GM19397 (cell line): ENCODE results near the gene TSR3.

Experiments used
- ATAC-seq: cut with Tn5 transposase; IDR thresholded peaks from one replicate; pipeline ENCODE4 v1.9.1; 2021; ENCODE audit warnings: mild to moderate bottlenecking, moderate library complexity; ENCODE audit not compliant: unreplicated experiment

TSR3 gene

DNA sequence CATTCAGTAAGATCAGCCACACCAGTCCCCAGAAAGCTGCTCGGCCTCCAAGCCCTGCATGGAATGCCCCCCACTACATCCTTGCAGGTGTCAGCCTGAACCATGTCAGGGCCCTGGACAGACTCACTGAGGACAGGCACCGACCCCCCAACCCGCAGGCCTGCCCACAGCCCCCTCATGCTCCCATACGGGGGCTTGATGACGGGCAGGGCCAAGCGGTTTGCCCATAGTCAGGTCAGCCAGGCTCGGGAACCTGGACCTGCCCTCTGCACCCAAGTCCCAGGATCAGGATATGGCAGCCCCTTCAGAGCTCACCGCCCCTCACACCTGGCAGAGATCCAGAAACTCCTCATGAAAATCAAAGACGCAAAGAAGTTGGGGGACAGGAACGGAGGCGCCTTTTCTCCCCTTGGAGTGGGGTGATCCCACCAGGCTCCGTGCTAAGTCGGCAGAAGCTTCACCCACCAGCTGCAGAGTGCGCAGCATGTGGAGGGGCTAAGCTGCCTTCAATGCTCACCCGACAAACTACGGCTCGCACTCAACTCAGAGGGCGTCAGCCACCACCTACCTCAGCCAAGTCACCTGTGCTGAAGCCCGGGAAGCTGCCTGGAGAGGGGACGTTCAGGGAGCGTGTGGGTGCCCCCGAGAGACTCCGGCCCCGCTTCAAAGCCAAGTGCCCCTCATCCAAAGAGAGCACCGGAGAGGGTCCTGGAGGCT is 26.6 kb upstream of the TSR3 start:
- ATAC-seq: no peak

DNA sequence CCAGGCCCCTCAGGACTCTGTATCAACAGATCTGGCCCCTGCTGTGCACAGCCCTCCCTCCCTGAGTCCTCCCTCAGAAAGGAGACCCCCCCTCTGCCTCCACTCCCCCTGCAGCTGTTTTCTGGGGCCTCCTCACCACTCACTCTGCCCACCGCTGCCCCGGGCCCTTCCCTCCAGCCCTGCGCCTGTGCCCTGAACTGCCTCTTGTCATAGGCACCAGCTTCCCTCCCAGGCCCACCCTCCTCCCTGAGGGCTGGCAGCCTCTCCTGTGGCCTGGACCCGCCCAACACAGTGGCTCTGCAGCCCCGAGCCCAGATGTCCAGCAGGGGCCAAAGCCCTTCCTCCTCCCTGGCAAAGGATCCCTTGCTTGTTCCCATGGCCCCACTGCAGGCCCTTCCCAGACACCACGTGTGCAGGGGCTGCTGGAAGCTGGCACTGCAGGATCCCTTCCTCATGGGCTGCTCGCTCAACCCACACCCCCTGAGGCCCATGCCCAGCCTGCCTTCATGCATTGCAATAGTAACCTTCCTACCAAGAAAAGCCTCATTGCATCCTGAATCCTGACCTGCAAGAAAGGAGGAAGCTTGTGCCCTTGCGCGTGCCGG is 25.8 kb upstream of the TSR3 start:
- ATAC-seq: no peak

DNA sequence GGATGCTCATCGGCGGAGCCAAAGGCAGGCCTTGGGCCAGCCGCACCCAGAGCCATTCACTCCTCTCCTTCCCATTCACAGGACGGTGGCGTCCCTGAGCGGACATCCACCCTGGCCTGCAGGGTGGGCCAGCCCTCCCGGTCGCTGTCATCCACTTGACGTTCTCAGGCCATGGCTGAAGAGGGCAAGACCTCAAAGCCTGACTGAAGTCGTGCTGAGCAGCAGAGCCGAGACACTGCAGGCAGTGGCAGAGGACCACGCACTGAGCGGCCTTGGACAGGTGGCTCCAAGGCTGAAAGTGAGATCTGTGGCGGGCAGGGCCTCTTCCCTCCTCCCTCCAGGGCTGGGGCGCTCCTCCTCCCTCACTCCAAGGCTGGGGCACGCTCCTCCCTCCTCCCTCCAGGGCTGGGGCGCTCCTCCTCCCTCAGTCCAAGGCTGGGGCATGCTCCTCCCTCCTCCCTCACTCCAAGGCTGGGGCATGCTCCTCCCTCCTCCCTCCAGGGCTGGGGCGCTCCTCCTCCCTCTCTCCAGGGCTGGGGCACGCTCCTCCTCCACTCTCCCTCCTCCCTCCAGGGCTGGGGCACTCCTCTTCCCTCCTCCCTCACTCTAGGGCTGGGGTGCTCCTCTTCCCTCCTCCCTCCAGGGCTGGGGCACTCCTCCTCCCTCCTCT is 24.2 kb upstream of the TSR3 start:
- ATAC-seq: no peak

DNA sequence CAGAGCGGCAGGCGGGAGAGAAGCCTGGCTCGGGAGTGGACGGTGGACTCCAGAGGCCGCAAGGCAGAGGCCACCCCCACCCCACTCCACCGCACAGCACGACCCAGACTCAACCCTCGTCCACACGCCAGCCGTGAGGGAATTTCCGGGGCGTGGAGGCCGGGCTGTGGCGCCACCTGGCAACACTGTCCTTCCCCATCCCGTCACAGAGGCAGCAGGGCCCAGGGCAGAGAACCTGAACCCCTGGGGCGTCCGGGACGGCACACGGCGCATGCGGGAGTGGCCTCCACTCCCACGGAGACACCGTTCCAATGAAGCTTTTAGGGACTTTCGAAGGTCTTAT is 23.6 kb upstream of the TSR3 start:
- ATAC-seq: no peak

DNA sequence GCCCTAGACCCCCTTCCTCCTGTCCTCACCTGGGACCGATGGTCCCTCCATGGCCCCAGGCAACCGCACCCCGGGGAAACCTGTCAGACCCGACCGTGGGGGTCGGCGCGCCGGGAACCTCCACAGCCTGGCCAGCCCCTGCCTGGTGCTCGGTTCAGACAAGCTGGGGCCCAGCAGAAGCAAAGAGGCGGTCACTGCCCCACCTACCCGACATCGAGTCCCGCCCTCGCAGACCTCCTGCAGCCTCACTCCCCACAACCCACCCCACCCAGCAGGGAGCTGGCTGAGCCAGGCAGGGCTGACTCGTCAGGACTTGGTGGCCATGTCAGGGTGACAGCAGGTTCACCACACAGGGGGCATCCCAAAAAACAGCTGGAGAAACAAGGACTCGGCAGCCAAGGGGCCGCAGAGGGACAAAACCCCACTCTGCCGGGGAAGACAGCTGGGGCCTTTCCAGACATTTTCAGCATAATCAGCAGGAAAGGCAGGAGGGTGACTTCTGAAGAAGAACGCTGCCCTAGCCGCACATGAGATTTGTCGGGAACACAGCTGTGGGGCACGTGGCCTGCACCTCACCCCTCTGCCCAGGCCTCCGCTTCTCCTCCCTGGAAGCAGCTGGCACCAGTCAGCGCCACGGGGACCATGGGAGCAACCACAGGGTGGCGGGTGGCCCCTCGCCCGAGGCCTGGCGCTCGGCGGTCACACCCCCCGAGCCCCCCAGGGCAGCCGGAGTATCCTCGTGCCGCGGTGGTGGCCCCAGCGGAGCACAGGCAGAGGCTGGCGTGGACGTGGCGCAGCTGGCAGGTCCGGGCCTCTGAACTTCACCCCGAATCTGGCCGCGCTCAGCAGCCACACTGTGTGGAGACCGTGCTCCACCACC is 23.0 kb upstream of the TSR3 start:
- no peak for ATAC-seq

DNA sequence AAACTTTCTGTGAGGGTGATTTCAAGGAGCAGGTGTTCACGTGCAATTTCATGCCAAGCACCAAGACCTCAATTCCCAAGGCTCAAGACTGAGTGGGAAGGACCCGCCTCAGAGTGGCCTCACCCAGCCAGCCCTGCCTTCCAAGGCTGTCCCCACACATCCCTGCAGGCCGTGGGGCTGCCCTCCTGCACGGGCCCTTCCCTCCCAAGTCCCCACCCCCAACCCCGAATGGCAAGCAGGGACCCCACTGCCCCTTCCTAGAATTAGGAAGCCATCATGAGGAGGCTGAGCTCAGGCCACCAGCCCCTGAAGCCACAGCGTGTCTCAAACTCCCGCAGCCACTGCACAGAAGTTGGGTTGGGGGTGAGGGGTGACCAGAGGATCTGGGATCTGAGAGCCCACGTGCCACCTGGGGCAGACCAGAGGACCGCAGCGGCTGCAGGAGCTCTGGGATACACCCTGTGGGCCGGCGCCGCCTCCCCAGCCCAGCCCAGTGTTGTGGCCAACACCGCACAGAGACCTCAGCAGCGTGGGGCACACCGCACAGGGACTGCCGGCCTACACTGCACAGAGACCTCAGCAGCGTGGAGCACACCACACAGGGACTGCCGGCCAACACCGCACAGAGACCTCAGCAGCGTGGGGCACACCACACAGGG is 20.7 kb upstream of the TSR3 start:
- no peak for ATAC-seq

DNA sequence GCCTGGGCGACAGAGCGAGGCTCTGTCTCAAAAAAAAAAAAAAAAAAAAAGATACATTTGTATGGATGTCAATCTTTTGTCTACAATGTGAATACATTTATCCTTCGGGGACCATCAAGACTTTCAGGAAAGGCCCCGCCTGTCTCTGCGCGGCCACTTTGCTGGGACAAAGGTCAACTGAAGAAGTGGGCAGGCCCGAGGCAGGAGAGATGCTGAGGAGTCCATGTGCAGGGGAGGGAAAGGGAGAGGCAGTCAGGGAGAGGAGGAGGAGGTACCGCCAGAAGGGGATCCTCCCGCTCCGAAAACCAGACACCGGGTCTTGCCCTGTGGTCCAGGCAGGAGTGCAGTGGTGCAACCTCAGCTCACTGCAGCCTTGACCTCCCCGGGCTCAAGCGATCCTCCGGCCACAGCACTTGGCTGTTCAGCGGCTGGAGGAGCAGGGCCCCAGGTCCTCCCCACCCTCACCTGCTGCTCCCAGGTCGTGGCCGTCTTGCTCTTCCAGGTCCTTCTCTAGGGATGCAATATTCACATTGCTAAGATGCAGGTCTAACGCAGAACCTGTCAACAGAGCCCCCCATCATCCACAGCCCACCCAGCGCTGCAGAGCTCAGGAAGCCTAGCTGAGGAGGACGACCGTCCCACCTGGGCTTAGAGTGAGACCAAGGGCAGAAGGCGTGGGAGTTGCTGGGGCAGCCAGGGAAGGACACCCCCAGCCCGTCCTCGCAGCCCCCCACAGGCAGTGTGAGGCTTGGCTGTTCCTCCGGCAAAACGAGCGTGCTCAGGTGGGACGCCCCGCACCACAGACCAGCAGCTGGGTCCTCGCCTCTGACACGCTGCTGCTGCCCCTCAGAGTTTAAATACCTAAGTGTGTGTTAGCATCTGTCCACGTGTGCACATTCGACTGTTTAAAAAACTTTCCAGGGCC is 19.6 kb upstream of the TSR3 start:
- ATAC-seq: no peak

DNA sequence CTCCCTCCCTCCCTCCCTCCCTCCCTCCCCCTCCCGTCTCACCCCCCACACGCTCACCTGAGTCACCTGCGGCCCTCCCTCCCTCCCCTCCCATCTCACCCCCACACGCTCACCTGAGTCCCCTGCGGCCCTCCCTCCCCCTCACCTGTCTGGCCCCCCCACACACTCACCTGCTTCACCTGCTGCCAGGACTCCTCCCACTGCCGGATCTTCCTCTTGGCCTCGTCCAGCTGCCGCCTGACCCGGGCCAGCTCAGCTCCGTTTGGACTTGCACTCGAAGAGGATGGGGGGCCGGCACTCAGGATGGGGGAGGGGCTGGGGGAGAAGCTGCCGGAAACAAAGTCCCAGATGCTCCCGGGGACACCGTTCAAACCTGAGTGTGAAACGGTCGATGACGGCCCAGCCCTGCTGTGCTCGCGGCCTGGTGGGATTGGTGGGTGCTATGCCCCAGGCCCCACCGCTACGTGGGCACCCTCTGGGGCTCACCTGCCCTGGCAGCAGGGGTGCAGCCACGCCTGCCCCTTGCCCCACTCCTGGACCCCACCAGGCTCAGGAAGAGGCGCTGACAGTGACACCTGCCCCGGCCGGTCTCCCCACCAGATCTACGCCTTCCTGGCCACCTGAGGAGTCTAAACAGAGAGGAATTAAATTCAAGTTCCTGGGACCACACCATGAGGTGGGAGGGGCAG is 16.0 kb upstream of the TSR3 start:
- ATAC-seq: no peak

DNA sequence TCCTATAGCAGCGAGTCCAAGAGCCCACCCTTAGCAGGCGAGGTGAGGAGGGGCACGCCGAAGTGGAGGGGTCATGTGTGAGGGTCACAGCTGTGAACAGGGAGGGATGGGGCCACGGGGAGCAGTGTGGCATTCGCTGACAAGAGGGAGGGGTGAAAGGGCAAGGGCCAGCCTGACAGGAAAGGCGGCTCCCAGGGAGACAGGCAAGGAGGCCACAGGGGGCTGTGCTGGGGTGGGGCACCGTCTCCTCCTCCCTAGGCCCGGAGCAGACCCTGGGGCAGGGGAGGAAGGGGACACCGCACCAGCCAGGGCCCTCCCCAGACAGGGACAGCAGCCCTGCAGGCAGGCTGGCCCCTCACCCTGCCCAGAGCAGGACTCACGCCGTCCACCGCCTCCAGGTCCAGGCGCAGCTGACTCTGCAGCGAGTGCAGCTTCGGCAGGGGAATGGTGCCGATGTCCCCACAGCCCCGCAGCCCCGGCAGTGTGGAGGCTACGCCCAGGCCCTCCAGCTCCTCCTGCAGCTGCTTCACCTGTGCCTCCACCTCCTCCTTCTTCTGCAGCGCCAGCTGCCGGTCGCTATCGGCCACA is 15.1 kb upstream of the TSR3 start:
- ATAC-seq: no peak

DNA sequence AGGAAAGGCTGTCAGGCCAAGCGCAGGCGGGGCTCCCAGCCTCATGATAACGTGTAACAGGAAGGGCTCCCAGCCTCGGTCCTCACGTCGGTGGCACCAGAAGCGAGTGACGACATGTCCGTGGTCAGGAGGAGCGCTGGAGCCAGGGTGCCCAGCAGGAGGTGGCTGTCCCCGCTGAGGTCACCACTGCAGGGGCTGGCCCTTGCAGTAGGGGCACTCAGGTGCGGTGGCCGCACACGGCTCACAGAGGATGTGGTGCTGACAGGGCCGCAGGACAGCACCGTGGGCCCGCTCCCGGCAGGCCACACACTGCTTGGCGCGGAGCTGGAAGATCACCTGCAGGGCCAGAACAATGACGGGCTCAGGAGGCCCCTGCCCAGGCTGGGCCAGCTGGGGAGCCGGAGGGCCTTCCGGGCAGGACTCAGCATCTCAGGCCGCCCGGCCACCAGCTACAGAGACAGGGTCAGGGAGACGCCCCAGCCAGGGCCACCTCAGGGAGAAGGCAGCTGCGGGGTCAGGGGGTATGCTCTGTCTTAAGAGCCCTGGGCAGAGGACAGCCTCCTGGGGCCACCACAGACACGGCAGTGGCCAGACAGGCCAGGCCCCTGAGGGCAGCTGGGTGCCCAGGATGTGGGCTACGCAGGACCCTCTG is 14.5 kb upstream of the TSR3 start:
- no peak for ATAC-seq

DNA sequence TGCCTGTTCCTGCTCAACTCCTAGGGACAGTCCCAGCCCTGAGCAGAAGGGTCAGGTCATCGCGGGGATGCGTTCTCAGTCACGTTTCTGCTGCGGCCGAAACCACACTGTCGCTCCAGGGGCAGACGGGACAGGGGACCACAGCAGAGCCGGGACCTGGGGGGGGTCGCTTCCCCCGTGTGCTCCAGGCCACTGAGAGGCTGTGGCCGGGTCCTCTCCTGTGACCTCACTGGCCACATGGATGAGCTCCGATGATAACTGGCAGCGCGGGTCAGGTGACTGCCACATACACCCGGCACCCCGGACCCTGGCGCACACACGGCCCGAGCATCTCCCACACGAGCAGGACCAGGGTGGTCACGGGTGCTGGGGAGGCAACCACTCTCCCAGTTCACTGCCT is 12.8 kb upstream of the TSR3 start:
- no peak for ATAC-seq

DNA sequence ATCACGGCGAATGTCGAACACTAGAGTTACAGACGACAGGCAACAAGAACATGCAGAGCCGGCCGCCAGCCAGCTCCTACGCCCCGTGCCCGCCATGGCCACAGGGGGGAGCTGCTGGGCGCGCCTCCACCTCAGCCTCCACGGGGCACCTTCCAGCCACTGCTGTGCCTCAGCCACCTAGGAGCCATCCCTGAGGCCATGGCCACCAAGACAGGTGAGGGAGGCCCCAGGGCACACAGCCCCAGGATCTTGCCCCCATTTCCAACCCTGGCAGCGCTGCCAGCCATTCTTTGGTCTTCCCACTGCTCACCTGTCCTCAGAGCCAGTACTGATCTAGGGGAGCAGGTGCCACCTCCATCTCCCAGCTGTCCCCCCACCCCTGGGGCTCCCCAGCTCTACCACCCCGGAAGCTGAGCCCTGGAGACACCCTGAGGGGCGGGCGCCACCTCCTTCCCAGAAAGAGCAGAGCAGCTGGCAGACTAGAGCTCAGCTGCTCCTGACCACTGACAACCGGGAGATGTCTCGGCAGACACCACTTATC is 11.9 kb upstream of the TSR3 start:
- ATAC-seq: no peak

DNA sequence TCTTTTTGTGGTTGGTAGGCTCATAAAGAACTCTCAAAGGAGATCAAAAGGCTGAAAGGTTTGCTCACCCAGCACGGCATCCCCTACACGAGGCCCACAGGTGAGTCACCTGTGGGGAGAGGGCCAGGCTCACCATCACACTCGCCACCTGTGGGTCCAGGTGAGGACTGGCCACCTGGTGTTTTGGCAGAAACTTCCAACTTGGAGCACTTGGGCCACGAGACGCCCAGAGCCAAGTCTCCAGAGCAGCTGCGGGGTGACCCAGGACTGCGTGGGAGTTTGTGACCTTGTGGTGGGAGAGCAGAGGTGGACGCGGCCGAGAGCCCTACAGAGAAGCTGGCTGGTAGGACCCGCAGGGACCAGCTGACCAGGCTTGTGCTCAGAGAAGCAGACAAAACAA is 11.1 kb upstream of the TSR3 start:
- ATAC-seq: no peak

DNA sequence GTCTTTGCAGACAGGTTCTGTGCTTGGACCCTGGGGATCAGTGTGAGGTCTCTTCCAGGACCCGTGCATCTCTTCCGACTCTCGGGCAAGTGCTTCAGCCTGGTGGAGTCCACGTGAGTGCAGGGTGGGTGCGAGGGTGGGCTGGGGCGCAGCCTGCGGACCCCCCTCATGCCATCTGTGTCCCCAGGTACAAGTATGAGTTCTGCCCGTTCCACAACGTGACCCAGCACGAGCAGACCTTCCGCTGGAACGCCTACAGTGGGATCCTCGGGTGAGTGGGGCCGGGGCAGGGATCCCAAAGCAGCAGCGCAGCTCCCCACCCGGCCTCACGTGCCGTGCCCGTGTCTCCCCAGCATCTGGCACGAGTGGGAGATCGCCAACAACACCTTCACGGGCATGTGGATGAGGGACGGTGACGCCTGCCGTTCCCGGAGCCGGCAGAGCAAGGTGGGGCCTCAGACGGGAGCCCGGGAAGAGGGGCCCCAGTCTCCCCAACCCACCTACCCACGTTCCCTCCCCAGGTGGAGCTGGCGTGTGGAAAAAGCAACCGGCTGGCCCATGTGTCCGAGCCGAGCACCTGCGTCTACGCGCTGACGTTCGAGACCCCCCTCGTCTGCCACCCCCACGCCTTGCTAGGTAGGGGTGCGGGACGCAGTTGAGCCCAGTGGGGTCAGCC is 10.1 kb upstream of the TSR3 start:
- ATAC-seq: no peak

DNA sequence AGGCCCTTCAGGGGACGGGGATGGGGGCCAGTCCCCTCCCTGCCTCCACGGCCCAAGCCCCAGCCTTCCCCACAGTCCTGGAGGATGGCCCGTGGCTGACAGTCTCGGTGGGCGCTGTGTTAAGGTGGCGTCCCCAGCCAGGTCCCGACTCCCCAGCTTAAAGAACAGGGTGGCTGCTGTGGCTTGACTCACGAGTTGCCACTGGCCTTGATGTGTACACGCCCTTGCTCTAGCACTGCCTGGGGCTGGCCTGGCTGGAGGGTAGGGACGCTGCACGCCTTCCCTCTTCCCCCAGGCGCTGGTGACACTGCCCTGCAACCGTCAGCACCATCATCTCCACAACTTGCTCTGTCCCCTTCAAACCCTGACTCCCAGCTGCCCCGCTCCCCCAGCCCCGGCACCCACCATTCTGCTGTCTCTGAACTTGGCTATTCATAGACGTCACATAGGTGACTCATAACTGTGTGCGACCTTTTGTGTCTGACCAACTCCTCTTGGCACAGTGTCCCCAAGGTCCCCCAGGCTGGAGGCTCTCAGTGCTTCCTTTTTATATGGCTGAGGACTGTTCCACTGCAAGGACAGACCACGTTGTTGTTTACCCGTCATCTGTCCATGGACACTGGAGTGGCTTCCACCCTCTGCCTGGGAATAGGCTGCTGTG is 6.4 kb upstream of the TSR3 start:
- no peak for ATAC-seq

DNA sequence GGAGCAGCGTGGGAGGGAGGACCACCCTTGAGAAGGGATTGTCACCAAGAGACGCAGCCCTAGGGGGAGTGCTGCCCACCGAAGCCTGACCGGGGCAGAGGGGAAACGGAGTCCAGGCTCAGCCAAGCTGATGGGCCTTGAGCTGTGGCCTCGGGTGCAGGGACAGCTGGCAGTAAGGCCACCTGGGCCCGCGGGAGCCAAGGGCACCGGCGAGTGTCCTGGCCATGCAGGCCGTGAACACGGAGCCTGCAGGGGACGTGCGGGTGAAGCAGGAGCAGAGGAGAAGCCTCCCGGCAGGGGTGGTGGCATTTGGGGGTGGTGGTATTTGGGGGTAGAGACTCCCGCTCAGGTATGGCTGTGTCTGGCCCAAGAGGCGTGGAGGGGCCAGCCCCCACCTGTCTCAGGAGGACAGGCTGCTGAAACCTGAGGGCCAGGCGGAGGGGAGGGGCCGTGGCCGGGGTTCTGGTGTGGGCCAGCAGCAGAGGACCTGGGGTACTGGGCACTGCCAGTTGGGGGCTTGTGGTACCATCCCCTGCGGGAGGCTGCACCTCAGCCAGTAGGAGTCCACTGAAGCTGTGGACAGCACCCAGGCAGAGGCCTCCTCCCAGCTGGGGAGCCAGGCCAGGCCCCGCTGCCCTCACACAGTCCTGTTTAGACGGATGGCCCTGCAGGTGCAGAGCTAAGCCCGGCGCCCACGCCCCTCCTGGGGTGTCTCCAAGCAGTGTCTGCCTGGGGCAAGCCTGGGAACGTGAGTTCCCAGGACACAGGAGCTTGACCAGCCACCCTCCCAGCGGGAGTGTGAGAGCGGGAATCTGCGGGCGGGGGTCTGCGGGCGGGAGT is 4.6 kb upstream of the TSR3 start:
- no peak for ATAC-seq
